Measurements from ENCODE around the gene WWC2.

WWC2 gene

GRCh38 chr4:183253451-183253850 lies 154.4 kb downstream of the WWC2 start:
- in situ Hi-C loops (cut with MboI; ENCODE audit: low sequenced_read_pairs) = loop anchor here (10.0 kb wide), 1 partner anchor 319 kb away; no protein-coding TSS in a partner anchor

GRCh38 chr4:183254162-183254561 lies 155.1 kb downstream of the WWC2 start:
- in situ Hi-C loops (cut with MboI; ENCODE audit: low sequenced_read_pairs) = loop anchor here (10.0 kb wide), 1 partner anchor 319 kb away; no protein-coding TSS in a partner anchor

GRCh38 chr4:183255487-183255886 lies 156.4 kb downstream of the WWC2 start:
- in situ Hi-C loops (cut with MboI; ENCODE audit: low sequenced_read_pairs) = loop anchor here (10.0 kb wide), 1 partner anchor 321 kb away; no protein-coding TSS in a partner anchor

DNA sequence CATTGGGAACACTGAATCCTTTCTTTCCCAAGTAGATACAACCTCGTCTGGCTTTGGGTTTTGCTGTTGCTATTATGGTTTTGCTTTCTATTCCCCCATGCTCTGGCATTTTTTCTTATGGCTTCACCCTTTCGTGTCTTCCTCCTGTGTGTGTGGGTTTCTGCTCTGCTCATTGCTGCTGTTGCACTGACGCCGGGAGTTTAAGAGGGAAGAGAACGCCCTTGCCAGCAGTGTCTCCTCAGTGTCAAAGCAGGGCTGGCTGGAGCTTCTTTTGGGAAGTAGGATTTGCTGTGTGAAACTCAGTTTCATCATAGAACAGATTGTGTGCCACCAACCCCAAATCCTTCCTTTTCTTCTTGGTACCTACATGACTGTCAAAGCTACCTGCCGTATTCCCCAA lies 157.3 kb downstream of the WWC2 start:
- in situ Hi-C loops (cut with MboI; ENCODE audit: low sequenced_read_pairs) = loop anchor here (10.0 kb wide), 1 partner anchor 322 kb away; no protein-coding TSS in a partner anchor

GRCh38 chr4:183256756-183257385 lies 157.8 kb downstream of the WWC2 start:
- in situ Hi-C loops (cut with MboI; ENCODE audit: low sequenced_read_pairs) = loop anchor here (10.0 kb wide), 1 partner anchor 322 kb away; no protein-coding TSS in a partner anchor

DNA sequence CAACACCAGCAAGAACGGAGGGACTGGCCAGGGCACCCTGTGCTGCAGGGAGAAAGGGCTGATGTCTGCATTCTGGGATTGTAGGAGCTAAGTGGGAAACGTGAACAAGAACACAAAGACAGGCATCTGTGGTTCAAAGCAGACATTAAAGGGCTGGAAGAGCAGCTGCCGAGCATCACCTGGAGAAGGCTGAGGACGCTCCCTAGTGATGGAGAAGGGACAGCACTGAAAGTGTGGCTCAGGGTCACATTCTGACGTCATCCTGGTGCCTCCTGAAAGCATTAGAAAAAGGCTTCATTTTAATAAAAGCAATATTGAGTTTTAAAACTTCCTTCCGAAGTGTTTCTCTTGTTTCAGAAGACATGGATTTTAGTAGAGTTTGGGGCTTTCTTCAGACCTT lies 158.8 kb downstream of the WWC2 start:
- in situ Hi-C loops (cut with MboI; ENCODE audit: low sequenced_read_pairs) = loop anchor here (10.0 kb wide), 1 partner anchor 323 kb away; no protein-coding TSS in a partner anchor

- in situ Hi-C loops (cut with MboI; ENCODE audit: low sequenced_read_pairs) = no loop called here
Observed at GRCh38 chr4:183260491-183261151, 161.6 kb downstream of the WWC2 start.

DNA sequence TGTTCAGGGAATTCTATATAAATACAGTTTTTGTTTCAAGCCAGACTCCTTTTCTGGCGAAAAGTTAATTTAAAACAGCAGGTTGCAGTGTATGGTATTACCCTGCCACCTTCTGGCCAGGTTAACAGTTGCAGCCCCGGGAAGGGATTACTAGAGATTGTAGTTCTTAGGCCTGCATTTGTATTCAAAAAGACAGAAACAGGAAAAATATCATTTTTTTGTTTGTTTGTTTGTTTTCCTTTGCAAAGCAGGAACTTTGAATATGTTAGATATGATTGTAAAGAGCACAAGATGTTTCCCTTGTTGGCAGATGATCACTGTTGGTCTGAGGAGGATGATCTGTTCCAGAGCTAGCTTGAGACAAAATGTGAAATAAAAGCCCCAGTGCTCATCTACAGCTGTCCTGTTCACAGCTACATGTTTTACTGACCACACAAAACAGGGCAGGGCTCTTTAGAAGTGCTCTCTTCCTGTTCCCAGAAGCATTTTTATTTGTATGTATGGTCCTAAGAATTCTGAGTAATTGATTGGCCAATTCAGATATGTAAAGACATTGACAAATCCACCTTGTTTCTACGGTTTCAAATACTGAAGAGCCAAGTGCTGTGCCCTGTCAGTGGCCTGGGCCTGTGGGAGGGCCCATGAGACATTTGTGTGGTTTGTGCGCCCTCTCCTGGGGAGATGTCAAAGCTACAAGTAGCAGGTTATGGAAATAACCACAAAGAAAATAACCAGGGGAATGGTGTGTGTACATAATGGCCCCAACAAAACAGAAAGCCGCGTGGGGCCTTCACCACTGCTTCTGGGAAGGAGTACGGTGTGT lies 163.1 kb downstream of the WWC2 start:
- in situ Hi-C loops (cut with MboI; ENCODE audit: low sequenced_read_pairs) = no loop called here

- in situ Hi-C loops (cut with MboI; ENCODE audit: low sequenced_read_pairs) = no loop called here
Observed at GRCh38 chr4:183262776-183263100, 163.7 kb downstream of the WWC2 start.

DNA sequence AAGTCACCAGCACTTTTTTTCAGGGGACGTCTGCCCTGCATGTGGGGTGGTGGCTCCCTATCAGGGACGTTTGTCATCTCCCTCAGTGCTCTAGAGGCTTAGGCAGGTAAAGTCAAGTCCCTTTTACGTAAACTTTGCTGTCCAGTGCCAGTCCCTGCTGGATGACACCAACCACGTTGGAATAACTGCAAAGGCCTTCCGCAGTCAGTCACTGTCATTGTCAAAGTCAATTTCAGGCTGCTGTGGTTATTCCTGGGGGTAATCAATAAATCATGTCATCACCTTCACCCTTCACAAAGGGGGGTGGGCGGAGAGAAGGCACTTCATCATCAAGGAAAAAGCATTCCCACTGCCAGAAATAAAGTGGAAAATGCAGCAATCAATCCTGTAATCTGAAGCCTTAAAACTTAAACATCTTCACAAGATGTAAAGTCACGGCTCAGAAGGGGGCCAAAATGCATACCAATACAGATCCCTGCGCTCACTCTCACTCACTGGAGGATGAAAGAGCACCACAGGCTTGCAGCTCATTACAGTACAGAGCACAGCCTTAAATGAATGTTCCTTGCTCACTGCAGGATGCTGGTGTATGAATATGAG lies 164.8 kb downstream of the WWC2 start:
- in situ Hi-C loops (cut with MboI; ENCODE audit: low sequenced_read_pairs) = no loop called here

DNA sequence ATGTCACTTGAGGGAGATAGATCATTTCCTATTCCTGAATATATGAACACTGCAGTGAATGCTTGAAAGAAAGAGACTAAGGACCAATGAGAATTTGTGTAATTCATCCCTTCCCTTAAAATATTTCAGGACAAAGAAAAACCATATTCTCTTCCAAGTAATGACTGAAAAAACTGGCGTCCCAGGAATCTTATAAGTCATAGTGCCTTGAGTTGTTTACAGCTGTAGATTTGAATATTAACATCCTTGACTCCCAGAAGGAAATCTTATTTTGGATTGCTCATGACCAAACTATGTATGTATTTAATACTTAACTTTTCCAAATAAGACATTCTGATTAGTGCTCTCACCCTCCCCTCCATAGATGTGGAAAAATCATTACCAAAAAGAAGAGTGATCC lies 165.6 kb downstream of the WWC2 start:
- in situ Hi-C loops (cut with MboI; ENCODE audit: low sequenced_read_pairs) = no loop called here

GRCh38 chr4:183266371-183266770 lies 167.3 kb downstream of the WWC2 start:
- in situ Hi-C loops (cut with MboI; ENCODE audit: low sequenced_read_pairs) = no loop called here

GRCh38 chr4:183268556-183268955 lies 169.5 kb downstream of the WWC2 start:
- in situ Hi-C loops (cut with MboI; ENCODE audit: low sequenced_read_pairs) = no loop called here

DNA sequence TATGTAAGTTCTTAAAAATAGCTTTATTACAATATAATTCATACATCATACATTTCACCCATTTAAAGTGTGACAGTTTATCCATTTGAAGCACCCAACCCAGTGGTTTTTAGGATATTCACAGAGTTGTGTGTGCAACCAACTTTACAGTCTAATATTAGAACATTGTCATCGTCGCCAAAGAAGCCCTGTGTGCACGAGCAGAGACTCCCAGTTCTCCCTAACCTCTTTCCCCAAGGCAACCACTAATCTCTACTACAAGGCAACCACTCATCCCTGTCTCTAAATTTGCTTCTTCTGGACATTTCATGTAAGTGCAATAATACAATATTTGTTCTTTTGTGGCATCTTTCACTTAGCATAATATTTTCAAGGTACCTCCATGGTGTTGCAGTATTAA lies 173.3 kb downstream of the WWC2 start:
- in situ Hi-C loops (cut with MboI; ENCODE audit: low sequenced_read_pairs) = no loop called here

DNA sequence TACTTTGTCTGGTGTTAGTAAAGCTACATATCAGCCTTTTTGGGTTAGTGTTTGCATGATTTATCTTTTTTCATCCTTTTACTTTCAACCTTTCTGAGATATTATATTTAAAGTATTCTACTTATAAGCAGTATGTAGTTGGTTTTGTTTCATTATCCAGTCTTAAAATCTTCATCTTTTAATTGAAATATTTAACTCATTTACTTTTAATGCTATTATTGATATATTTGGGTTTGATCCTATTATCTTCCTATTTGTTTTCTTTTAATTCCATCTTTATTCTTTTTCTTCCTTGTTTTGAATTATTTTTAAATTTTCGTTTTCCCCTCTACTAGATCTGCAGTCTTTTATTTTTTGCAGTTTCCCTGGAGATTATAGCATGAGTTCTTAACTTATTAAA lies 177.0 kb downstream of the WWC2 start:
- in situ Hi-C loops (cut with MboI; ENCODE audit: low sequenced_read_pairs) = no loop called here

GRCh38 chr4:183284258-183284785 lies 185.3 kb downstream of the WWC2 start:
- in situ Hi-C loops (cut with MboI; ENCODE audit: low sequenced_read_pairs) = no loop called here

GRCh38 chr4:183284965-183285364 lies 185.9 kb downstream of the WWC2 start:
- in situ Hi-C loops (cut with MboI; ENCODE audit: low sequenced_read_pairs) = no loop called here

DNA sequence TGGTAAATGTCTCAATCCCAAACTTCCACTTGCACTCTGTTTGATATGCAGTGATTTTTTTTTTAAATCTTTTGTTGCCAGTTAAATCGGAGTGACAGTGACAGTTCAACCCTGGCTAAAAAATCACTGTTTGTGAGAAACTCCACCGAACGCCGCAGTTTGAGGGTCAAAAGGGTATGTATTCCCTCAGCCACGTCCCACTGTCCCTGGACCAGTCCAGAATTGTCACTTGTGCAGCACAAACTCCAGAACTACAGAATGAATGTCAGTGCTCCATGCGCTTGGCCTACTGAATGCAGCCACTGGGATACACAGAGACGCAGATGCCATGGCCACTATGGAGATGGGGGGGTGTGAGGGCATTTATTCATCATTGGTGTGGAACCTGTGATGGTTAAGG lies 186.8 kb downstream of the WWC2 start:
- in situ Hi-C loops (cut with MboI; ENCODE audit: low sequenced_read_pairs) = no loop called here

DNA sequence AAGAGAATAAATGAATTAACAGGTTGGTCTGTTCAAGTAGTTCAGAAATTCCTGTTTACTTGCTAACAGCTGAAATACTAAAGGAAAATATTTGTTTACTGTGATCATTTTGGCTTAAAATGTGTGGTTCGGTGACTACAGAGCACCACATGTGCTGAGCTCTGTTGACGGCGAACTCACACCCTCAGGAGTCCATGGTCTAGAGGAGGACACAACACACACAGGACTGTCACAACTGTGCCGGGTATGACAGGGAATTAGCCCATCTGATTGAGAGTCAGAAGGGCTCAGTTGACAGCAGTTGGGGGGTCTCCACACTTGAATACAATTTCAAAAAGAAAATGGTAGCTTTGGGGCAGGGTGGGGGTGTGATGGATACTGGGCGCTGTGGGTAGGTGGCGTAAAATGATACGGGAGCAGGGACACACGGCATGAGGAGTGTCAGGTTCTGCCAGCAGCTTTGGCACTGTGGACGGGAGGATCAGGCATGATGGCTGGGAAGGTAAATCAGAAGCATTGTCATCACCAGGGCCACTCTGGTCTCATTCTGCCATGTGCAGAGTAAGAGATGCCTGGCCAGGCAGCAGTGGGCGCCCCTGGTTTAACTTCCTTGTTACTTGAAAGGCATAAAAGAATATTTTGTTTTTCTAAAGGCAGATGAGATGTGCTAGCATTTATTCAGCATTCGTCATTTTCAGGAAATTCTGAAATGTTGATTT lies 187.7 kb downstream of the WWC2 start:
- in situ Hi-C loops (cut with MboI; ENCODE audit: low sequenced_read_pairs) = no loop called here

GRCh38 chr4:183287309-183287659 lies 188.2 kb downstream of the WWC2 start:
- in situ Hi-C loops (cut with MboI; ENCODE audit: low sequenced_read_pairs) = no loop called here

Measured in HL-60/S4 treated with phorbol 12-myristate 13-acetate at 8.2 ng/mL for 4 days and 3 days (cell line).